Neural cell (in vitro differentiated cells): ENCODE results near the gene NHS. TPM values are rescaled to one million over a fixed set of nuclear protein-coding genes. Genes with fewer than 3 reads are reported as not detected.

Experiments used
- H2AFZ ChIP-seq: fragments of 200-600, 300-800 bp; sonication (generic), shearing (Covaris generic); 2 replicates; pipeline ENCODE4 v1.6.0; 2014; ENCODE audit warnings: low read depth, mild to moderate bottlenecking, antibody characterized with exemption, low read length, moderate library complexity
- H3F3A ChIP-seq: fragments of 200-600 bp; shearing (Covaris generic); 2 replicates; pipeline ENCODE4 v1.6.1; 2016; ENCODE audit warnings: mild to moderate bottlenecking, moderate library complexity, mixed read lengths, antibody characterized with exemption, low read length; ENCODE audit not compliant: insufficient read depth, poor library complexity, severe bottlenecking
- H3K27ac ChIP-seq: fragments of 200-600, 300-800 bp; sonication (generic), shearing (Covaris generic); 2 replicates; pipeline ENCODE4 v1.5.1; 2014; ENCODE audit warnings: mild to moderate bottlenecking, low read length, moderate library complexity
- H3K27me3 ChIP-seq: fragments of 300-800, 200-600 bp; sonication (generic), shearing (Covaris generic); 2 replicates; pipeline ENCODE4 v1.6.0; 2014; ENCODE audit warnings: mild to moderate bottlenecking, low read depth, low read length, moderate library complexity; ENCODE audit not compliant: insufficient read depth
- H3K36me3 ChIP-seq: fragments of 300-800, 200-600 bp; sonication (generic), shearing (Covaris generic); 2 replicates; pipeline ENCODE4 v1.5.1; 2014; ENCODE audit warnings: mild to moderate bottlenecking, antibody characterized with exemption, low read length, moderate library complexity; ENCODE audit not compliant: insufficient read depth
- H3K4me2 ChIP-seq: fragments of 300-800, 200-600 bp; sonication (generic), shearing (Covaris generic); 2 replicates; pipeline ENCODE4 v1.6.0; 2014; ENCODE audit warnings: mild to moderate bottlenecking, low read length
- H3K4me3 ChIP-seq: fragments of 300-800, 200-600 bp; sonication (generic), shearing (Covaris generic); 2 replicates; pipeline ENCODE4 v1.5.1; 2014; ENCODE audit warnings: mild to moderate bottlenecking, low read length, moderate library complexity
- H3K79me2 ChIP-seq: fragments of 200-600 bp; shearing (Covaris generic); replicated peaks from 2 replicates; pipeline ENCODE4 v1.6.0; 2014; ENCODE audit warnings: mild to moderate bottlenecking, low read length, moderate library complexity; ENCODE audit not compliant: insufficient read depth
- H3K9ac ChIP-seq: fragments of 300-800, 200-600 bp; sonication (generic), shearing (Covaris generic); 2 replicates; pipeline ENCODE4 v1.6.1; 2016; ENCODE audit warnings: mild to moderate bottlenecking, low read length, mixed read lengths
- H3K9me2 ChIP-seq: fragments of 200-600 bp; shearing (Covaris generic); 2 replicates; pipeline ENCODE4 v1.6.1; 2016; ENCODE audit warnings: mild to moderate bottlenecking, low read length, mixed read lengths; ENCODE audit not compliant: insufficient read depth
- H3K9me3 ChIP-seq: fragments of 200-600, 300-800 bp; sonication (generic), shearing (Covaris generic); 2 replicates; pipeline ENCODE4 v1.6.1; 2016; ENCODE audit warnings: mild to moderate bottlenecking, mixed run types, low read length, moderate library complexity, mixed read lengths
- H4K20me1 ChIP-seq: fragments of 200-600 bp; shearing (Covaris generic); 2 replicates; pipeline ENCODE4 v1.6.1; 2016; ENCODE audit warnings: mild to moderate bottlenecking, mixed run types; ENCODE audit not compliant: insufficient read depth
- EP300 ChIP-seq: fragments of 450-650 bp; conservative IDR thresholded peaks from 2 replicates; pipeline ENCODE4 v1.6.1; 2014; ENCODE audit warnings: antibody characterized with exemption, mild to moderate bottlenecking, moderate library complexity; ENCODE audit not compliant: poor library complexity, severe bottlenecking
- EZH2 ChIP-seq: fragments of 200-600, 300-800 bp; shearing (Covaris generic), sonication (generic); IDR thresholded peaks from 2 replicates; pipeline ENCODE4 v1.6.1; 2014; ENCODE audit warnings: antibody characterized with exemption, low read length, borderline replicate concordance, mild to moderate bottlenecking; ENCODE audit not compliant: insufficient read depth, poor library complexity, severe bottlenecking
- MXI1 ChIP-seq: fragments of 450-650 bp; conservative IDR thresholded peaks from 2 replicates; pipeline ENCODE4 v1.6.1; 2014; ENCODE audit warnings: antibody characterized with exemption, mild to moderate bottlenecking; ENCODE audit not compliant: poor library complexity, severe bottlenecking
- POLR2AphosphoS5 ChIP-seq: IDR thresholded peaks from 2 replicates; pipeline ENCODE4 v1.6.1; 2012
- RAD21 ChIP-seq: fragments of 450-650 bp; conservative IDR thresholded peaks from 2 replicates; pipeline ENCODE4 v1.6.1; 2014; ENCODE audit warnings: antibody characterized with exemption, mild to moderate bottlenecking, moderate library complexity
- SMC3 ChIP-seq: fragments of 450-650 bp; conservative IDR thresholded peaks from 2 replicates; pipeline ENCODE4 v1.6.1; 2014; ENCODE audit warnings: antibody characterized with exemption, mild to moderate bottlenecking, moderate library complexity; ENCODE audit not compliant: poor library complexity
- TAF1 ChIP-seq: IDR thresholded peaks from 2 replicates; pipeline ENCODE4 v1.6.1; 2012; ENCODE audit warnings: low read depth
- polyA plus RNA-seq: library from polyadenylated mRNA; depleted of rRNA; stranded (reverse); fragments of >200 nt; gene quantifications from 2 replicates; pipeline ENCODE4 v1.2.3, GENCODE V29; 2014
- TF ChIP-seq, protein P1 (sequence below): fragments of 450-650 bp; IDR thresholded peaks from 2 replicates; pipeline ENCODE4 v1.5.1; 2014; ENCODE audit warnings: antibody characterized with exemption, mild to moderate bottlenecking, moderate library complexity; ENCODE audit not compliant: poor library complexity, severe bottlenecking
- TF ChIP-seq, protein P2 (sequence below): IDR thresholded peaks from 2 replicates; pipeline ENCODE4 v1.6.1; 2012; ENCODE audit warnings: borderline replicate concordance

Gene NHS
- polyA plus RNA-seq, 1 donor from 2014 or later = 1.9 TPM

DNA sequence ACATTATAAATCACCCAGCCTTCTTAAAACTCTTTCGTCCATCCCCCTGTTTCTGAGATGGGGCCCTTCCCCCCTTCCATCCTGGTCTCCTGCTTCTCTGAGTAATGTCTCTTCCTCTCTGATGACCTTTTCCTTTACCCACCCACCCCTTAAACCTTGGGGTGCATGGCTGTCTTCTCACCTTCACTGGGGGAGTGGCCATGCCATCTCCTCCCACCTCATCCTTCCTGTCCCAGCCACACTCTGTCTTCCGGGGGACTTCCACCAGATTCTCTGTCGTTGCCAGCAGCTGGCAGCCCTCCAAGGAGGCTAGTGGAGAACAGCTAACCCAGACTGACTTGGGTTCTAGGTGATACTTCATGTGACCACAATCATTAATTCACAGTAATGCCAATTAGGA lies 279.1 kb downstream of the NHS start (continued):
- TF ChIP-seq TAF1 = no peak

DNA sequence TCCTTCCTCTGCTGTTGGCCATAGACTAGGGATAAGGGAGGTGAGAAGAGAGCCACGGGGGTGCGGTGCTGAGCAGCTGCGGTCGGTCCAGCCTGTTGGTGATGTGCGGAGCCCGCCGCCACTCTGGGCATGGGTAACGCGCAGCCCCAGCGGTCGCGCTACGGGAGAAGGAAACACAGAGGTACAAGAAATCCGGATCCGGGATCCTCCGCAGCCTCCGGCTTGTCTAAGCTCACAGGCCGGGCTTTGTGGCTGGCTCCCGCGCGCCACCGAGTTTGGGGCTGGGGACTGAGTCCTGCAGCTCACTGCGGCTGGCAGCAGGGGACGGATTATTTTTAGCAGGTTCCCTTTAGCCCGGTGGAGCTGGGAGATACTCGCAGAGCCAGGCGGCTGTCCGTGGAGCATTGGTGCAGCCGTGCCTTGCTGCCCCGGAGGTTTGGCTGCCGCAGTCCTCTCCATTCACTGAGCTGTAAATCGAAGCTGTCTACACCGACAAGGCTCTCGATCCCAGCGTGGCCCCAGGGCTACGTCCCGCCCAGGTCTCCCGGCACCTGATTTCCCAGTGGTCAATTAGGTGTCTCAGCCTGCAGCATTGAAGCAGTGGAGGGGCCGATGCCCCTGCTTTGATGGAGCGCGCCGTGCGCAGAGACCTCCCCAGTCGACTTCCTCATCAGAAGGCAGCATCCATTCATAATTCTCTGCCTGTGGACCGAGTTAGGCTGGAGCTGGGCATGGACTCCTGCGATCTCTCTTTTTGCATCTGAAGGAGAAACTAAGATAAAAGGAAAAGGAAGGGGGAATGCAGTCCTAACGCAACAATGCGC lies 280.4 kb downstream of the NHS start:
- no peaks in the 10 kb centered on the region for H3K9me3 ChIP-seq
- peak overlapping the region; percentile 20 for H3K27ac ChIP-seq
- H3K36me3 ChIP-seq = no peaks in the 10 kb centered on the region
- TF ChIP-seq, protein P1, sequence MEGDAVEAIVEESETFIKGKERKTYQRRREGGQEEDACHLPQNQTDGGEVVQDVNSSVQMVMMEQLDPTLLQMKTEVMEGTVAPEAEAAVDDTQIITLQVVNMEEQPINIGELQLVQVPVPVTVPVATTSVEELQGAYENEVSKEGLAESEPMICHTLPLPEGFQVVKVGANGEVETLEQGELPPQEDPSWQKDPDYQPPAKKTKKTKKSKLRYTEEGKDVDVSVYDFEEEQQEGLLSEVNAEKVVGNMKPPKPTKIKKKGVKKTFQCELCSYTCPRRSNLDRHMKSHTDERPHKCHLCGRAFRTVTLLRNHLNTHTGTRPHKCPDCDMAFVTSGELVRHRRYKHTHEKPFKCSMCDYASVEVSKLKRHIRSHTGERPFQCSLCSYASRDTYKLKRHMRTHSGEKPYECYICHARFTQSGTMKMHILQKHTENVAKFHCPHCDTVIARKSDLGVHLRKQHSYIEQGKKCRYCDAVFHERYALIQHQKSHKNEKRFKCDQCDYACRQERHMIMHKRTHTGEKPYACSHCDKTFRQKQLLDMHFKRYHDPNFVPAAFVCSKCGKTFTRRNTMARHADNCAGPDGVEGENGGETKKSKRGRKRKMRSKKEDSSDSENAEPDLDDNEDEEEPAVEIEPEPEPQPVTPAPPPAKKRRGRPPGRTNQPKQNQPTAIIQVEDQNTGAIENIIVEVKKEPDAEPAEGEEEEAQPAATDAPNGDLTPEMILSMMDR = no peak
- TF ChIP-seq EP300 = no peak
- no peak for TF ChIP-seq SMC3
- TF ChIP-seq TAF1 = no peak
- no peak for TF ChIP-seq EZH2
- TF ChIP-seq RAD21 = no peak
- no peak for TF ChIP-seq POLR2AphosphoS5
- TF ChIP-seq, protein P2, sequence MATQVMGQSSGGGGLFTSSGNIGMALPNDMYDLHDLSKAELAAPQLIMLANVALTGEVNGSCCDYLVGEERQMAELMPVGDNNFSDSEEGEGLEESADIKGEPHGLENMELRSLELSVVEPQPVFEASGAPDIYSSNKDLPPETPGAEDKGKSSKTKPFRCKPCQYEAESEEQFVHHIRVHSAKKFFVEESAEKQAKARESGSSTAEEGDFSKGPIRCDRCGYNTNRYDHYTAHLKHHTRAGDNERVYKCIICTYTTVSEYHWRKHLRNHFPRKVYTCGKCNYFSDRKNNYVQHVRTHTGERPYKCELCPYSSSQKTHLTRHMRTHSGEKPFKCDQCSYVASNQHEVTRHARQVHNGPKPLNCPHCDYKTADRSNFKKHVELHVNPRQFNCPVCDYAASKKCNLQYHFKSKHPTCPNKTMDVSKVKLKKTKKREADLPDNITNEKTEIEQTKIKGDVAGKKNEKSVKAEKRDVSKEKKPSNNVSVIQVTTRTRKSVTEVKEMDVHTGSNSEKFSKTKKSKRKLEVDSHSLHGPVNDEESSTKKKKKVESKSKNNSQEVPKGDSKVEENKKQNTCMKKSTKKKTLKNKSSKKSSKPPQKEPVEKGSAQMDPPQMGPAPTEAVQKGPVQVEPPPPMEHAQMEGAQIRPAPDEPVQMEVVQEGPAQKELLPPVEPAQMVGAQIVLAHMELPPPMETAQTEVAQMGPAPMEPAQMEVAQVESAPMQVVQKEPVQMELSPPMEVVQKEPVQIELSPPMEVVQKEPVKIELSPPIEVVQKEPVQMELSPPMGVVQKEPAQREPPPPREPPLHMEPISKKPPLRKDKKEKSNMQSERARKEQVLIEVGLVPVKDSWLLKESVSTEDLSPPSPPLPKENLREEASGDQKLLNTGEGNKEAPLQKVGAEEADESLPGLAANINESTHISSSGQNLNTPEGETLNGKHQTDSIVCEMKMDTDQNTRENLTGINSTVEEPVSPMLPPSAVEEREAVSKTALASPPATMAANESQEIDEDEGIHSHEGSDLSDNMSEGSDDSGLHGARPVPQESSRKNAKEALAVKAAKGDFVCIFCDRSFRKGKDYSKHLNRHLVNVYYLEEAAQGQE = no peak
- no peak for TF ChIP-seq MXI1
- peak overlapping the region; percentile 8 for H2AFZ ChIP-seq
- peak overlapping the region; percentile 65 for H3K9ac ChIP-seq
- peak overlapping the region; percentile 72 for H3K4me3 ChIP-seq
- peaks cover 2% of the 10 kb centered on the region for H3K27me3 ChIP-seq
- no peaks in the 10 kb centered on the region for H3K79me2 ChIP-seq
- no peaks in the 10 kb centered on the region for H3F3A ChIP-seq
- no peak overlapping the region for H3K4me2 ChIP-seq
- no peaks in the 10 kb centered on the region for H3K9me2 ChIP-seq
- H4K20me1 ChIP-seq = no peaks in the 10 kb centered on the region

DNA sequence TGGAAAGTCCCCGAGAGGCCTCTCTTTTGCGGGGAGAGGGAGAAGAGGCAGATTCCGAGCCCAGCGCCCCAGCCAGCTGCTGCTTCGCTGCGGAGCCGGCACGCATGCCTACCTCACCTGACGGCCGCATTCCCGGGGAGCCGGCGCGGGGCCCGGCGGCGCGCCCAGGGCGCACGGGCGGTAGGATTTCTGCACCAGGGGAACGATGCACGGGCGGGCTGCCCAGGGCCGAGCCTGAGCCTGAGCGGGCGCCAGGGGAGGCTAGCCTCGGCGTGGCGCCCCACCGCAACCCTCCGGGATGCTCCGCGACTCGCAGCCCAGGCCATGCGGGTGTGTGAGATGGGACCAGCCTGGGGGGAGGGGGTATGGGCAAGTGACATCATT lies 281.0 kb downstream of the NHS start:
- peak overlapping the region; percentile 65 for H3K9ac ChIP-seq
- no peaks in the 10 kb centered on the region for H3K9me3 ChIP-seq
- no peaks in the 10 kb centered on the region for H3K79me2 ChIP-seq
- peak overlapping the region; percentile 20 for H3K27ac ChIP-seq
- H3K9me2 ChIP-seq = no peaks in the 10 kb centered on the region
- no peak overlapping the region for H2AFZ ChIP-seq
- H3K36me3 ChIP-seq = no peaks in the 10 kb centered on the region
- peak overlapping the region; percentile 72 for H3K4me3 ChIP-seq
- H3K27me3 ChIP-seq = peaks cover 2% of the 10 kb centered on the region
- peak; percentile 44 for TF ChIP-seq MXI1
- no peak for TF ChIP-seq RAD21
- TF ChIP-seq POLR2AphosphoS5 = no peak
- TF ChIP-seq, protein P2 = no peak
- no peaks in the 10 kb centered on the region for H3F3A ChIP-seq
- H4K20me1 ChIP-seq = no peaks in the 10 kb centered on the region
- H3K4me2 ChIP-seq = no peak overlapping the region
